Measurements from ENCODE around the gene PLCH1.

Gene PLCH1, protein sequence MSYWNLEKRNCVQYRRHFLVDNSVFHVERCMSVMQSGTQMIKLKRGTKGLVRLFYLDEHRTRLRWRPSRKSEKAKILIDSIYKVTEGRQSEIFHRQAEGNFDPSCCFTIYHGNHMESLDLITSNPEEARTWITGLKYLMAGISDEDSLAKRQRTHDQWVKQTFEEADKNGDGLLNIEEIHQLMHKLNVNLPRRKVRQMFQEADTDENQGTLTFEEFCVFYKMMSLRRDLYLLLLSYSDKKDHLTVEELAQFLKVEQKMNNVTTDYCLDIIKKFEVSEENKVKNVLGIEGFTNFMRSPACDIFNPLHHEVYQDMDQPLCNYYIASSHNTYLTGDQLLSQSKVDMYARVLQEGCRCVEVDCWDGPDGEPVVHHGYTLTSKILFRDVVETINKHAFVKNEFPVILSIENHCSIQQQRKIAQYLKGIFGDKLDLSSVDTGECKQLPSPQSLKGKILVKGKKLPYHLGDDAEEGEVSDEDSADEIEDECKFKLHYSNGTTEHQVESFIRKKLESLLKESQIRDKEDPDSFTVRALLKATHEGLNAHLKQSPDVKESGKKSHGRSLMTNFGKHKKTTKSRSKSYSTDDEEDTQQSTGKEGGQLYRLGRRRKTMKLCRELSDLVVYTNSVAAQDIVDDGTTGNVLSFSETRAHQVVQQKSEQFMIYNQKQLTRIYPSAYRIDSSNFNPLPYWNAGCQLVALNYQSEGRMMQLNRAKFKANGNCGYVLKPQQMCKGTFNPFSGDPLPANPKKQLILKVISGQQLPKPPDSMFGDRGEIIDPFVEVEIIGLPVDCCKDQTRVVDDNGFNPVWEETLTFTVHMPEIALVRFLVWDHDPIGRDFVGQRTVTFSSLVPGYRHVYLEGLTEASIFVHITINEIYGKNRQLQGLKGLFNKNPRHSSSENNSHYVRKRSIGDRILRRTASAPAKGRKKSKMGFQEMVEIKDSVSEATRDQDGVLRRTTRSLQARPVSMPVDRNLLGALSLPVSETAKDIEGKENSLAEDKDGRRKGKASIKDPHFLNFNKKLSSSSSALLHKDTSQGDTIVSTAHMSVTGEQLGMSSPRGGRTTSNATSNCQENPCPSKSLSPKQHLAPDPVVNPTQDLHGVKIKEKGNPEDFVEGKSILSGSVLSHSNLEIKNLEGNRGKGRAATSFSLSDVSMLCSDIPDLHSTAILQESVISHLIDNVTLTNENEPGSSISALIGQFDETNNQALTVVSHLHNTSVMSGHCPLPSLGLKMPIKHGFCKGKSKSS (N-terminal part only)

DNA sequence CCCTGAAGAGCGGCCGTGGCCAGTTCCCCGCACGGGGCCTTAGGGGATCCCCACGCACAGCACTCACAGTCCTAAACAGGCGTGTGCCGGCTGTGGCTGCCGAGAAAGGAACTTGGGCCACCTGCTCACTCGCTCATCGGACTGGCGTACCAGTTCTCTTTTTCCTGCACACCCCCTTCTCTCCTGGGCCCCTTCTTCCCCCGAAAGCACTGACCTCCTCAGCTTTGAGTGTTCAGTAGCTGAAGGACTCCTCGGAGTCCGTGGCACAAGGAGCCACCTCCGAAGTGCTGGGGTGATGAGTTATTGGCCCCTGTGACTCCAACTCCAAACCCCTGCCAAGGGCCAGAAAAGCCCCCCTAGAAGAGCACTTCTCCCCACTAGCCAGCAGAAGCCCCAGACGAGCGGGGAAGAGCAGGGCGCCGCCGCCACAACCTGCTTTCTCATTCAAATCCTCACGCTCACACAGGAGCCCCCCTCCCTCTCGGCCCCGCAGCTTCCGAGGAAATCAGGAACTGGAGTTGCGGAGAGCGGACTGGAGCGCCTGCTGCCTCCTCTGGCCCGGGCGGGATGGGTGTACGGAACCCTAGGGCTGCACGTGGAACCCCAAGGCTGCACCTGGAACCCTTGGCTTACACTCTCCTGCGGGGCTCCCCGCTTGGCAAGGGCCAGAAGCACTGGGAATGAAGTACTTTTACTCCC is at the start of gene PLCH1:
PLCH1 (minus strand) TSS at position 446 of the 699 bp plus-strand sequence. CDS start 40,847 bp downstream, outside the sequence.
- peak; percentile 26 for DNase-seq (ENCODE audit: low read depth)

DNA sequence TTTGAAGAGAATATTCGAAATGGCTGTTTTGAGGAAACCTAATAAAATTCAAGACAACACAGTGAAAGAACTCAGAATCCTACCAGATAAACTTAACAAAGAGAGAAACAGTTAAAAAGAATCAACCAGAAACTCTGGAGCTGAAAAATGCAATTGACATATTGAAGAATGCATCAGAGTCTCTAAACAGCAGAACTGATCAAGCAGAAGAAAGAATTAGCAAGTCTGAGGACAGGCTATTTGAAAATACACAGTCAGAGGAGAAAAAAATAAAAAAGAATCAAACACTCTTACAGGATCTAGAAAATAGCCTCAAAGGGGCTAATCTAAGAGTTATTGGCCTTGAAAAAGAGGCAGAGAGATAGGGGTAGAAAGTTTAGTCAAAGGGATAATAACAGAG is 47.7 kb upstream of the PLCH1 start:
- DNase-seq (ENCODE audit: low read depth), result no peak

DNA sequence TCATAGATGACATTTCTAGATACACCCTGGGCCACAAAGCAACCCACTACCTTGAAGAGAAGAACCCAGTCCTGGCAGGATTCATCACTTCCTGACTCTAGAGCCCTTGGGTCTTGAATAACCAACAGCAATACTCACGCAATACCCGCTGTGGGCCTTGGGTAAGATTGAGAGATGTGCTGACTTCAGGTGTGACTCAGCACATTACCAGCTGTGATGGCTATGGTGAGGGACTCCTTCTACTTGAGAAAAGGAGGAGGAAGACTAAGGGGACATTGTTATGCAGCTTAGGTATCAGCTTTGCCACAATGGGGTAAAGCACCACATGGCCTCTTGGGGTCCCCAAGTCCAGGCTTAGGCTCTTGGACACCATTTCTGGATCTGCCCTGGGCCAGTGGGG is 46.3 kb upstream of the PLCH1 start:
- DNase-seq (ENCODE audit: low read depth), result no peak

DNA sequence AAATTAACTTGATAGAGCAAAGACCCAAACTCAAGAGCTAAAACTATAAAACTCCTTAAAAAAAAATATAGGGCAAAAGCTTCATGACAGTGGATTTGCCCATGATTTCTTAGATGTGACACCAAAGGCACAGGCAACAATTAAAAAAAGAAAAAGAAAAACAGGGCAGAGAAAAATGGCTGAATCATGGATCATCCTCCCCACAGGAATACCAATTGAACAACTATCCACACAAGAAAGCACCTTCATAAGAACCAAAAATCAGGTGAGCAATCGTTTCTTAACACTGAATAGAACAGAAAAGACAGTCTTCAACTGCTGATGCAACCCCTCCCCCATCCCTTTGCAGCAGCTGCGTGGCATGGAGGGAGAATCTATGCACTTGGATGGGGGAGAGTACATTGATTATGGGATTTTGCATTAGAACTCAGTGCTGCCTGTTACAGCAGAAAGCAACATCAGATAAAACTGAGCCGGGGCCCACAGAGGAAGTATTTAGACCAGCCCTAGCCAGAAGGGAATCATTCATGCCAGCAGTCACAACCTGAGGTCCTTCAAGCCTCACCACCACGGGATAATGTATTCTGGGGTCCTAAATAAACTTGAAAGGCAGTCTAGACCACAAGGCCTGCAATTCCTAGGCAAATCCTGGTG is 45.5 kb upstream of the PLCH1 start:
- no peak for DNase-seq (ENCODE audit: low read depth)

GRCh38 chr3:155785662-155786295 is 40.9 kb upstream of the PLCH1 start:
- DNase-seq (ENCODE audit: low read depth), result no peak

GRCh38 chr3:155782390-155782953 is 37.6 kb upstream of the PLCH1 start:
- no peak for DNase-seq (ENCODE audit: low read depth)

- no peak for DNase-seq (ENCODE audit: low read depth)
These were observed 35.4 kb upstream of the PLCH1 start for GRCh38 chr3:155780291-155780690.

GRCh38 chr3:155778462-155778861 is 33.6 kb upstream of the PLCH1 start:
- DNase-seq (ENCODE audit: low read depth), result no peak

GRCh38 chr3:155772801-155773200 is 27.9 kb upstream of the PLCH1 start:
- no peak for DNase-seq (ENCODE audit: low read depth)

DNA sequence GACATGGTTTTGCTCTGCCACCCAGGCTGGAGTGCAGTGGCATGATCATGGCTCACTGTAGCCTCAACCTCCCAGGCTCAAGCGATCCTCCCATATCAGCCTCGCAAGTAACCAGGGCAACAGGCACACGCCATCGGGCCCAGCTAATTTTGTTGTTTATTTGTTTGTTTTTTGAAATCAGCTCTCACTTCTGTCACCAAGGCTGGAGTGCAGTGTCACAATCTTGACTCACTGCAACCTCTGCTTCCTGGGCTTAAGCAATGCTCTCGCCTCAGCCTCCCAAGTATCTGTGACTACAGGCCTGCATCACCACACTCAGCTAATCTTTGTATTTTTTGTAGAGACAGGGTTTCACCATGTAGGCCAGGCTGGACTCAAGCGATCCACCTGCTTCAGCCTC is 26.3 kb upstream of the PLCH1 start:
- no peak for DNase-seq (ENCODE audit: low read depth)

- DNase-seq (ENCODE audit: low read depth), result no peak
These were observed 21.3 kb upstream of the PLCH1 start for GRCh38 chr3:155766206-155766605.

DNA sequence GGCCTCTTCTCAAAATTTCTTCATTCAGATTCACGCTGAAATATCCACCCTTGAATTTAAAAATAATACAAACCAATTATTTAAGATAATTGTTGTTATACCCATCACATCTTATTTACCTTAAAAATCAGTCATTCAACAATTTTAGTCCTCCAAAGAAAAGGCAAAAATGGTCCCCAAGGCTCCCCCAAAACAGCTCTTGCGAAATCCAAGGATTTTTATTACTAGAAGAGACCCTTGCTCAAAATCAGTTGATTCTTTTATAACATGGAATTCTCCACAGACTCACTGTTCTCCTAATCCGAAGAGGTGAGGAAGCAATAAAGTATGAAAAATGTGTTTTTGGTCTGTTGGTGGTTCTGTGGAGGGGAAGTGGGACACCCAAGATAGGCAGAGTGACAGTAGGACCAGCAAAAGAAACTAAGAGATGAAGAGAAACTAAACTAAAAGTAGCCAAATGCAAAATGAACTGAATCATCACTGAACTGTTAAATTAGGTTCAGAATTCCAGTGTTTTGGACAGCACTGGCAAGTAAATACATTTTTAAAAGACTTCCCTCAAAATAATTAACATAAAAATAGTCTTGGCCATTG is 19.1 kb upstream of the PLCH1 start:
- no peak for DNase-seq (ENCODE audit: low read depth)

DNA sequence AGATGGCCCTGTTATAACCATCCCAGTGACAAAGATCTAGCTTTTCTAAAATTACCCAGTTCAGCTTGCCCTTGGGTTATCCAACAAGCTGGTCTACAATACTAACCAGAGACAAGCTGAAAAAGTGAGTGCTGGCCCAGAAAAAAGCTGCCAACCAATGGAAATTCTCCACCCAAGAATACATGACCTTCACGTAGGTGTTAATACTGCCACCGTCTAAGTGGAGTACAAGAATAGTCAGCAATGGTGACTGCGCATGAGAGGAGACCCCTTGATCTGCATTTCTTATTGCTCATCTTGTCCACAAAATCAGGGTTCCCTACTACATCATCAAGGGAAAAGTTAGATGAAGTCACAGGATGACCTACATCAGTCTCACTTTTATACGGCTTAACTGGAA is 15.8 kb upstream of the PLCH1 start:
- no peak for DNase-seq (ENCODE audit: low read depth)

GRCh38 chr3:155757577-155757976 is 12.7 kb upstream of the PLCH1 start:
- DNase-seq (ENCODE audit: low read depth), result no peak

DNA sequence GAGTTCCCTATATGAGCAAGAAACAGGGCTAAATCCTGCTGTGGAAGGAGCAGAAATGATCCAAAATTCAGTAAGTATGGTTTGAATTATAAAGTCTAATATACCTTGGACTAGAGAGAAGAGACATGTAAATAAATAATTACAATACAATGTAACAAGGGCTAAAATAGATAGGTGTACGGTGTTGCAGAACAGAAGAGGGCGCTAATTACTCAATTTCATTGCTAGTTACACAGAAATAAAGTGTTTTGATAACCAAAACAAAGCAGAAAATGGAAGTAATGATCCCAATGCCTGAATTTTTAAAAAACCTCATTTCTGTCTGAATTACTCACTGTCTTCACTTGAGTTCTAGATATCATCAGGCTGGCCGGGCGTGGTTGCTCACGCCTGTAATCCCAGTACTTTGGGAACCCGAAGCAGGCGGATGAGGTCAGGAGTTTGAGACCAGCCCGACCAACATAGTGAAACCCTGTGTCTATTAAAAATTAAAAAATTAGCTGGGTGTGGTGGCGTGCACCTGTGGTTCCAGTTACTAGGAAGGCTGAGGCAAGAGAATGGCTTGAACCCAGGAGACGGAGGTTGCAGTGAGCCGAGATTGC is 8.3 kb upstream of the PLCH1 start:
- DNase-seq (ENCODE audit: low read depth), result no peak

GRCh38 chr3:155748611-155749365 is 3.9 kb upstream of the PLCH1 start:
- DNase-seq (ENCODE audit: low read depth), result no peak

GRCh38 chr3:155747946-155748290 is 3.0 kb upstream of the PLCH1 start:
- no peak for DNase-seq (ENCODE audit: low read depth)

- no peak for DNase-seq (ENCODE audit: low read depth)
These were observed 2.5 kb upstream of the PLCH1 start for GRCh38 chr3:155747286-155747945.
